GM23248 (cell line): Measurements from ENCODE around the gene TYSND1. TPM values are rescaled to one million over a fixed set of nuclear protein-coding genes. Genes with fewer than 3 reads are reported as not detected.

Experiments used
- DNase-seq: peaks from one replicate; pipeline ENCODE4 v3.0.0-alpha.2; 2015
- H2AFZ ChIP-seq: fragments of 200-600 bp; sonication (generic); 2 replicates; pipeline ENCODE4 v1.6.1; 2016; ENCODE audit warnings: antibody characterized with exemption
- H3F3A ChIP-seq: fragments of 200-600 bp; sonication (generic); 2 replicates; pipeline ENCODE4 v1.6.1; 2016; ENCODE audit warnings: mild to moderate bottlenecking, antibody characterized with exemption, mixed run types; ENCODE audit not compliant: insufficient read depth
- H3K27ac ChIP-seq: fragments of 200-600 bp; sonication (generic); 2 replicates; pipeline ENCODE4 v1.5.1; 2016; ENCODE audit warnings: mild to moderate bottlenecking
- H3K27me3 ChIP-seq: fragments of 200-600 bp; sonication (generic); replicated peaks from 2 replicates; pipeline ENCODE4 v1.6.1; 2016; ENCODE audit warnings: mild to moderate bottlenecking; ENCODE audit not compliant: insufficient read depth
- H3K36me3 ChIP-seq: fragments of 200-600 bp; sonication (generic); 2 replicates; pipeline ENCODE4 v1.6.1; 2016; ENCODE audit warnings: low read depth, mild to moderate bottlenecking
- H3K4me1 ChIP-seq: fragments of 200-600 bp; sonication (generic); 2 replicates; pipeline ENCODE4 v1.6.1; 2016; ENCODE audit warnings: mild to moderate bottlenecking; ENCODE audit not compliant: insufficient read depth
- H3K4me2 ChIP-seq: fragments of 200-600 bp; sonication (generic); one replicate; pipeline ENCODE4 v1.6.1; 2016; ENCODE audit warnings: mild to moderate bottlenecking; ENCODE audit not compliant: unreplicated experiment
- H3K4me3 ChIP-seq: fragments of 200-600 bp; sonication (generic); 2 replicates; pipeline ENCODE4 v1.5.1; 2016; ENCODE audit warnings: mild to moderate bottlenecking
- H3K79me2 ChIP-seq: fragments of 200-600 bp; sonication (generic); 2 replicates; pipeline ENCODE4 v1.6.1; 2016; ENCODE audit warnings: mild to moderate bottlenecking; ENCODE audit not compliant: insufficient read depth
- H3K9ac ChIP-seq: fragments of 200-600 bp; sonication (generic); 2 replicates; pipeline ENCODE4 v1.6.1; 2016; ENCODE audit warnings: mild to moderate bottlenecking
- H3K9me2 ChIP-seq: fragments of 200-600 bp; sonication (generic); 2 replicates; pipeline ENCODE4 v1.6.1; 2016; ENCODE audit warnings: mixed run types, mild to moderate bottlenecking, moderate library complexity; ENCODE audit not compliant: insufficient read depth
- H3K9me3 ChIP-seq: fragments of 200-600 bp; sonication (generic); one replicate; pipeline ENCODE4 v1.6.1; 2017; ENCODE audit warnings: low read depth
- H4K20me1 ChIP-seq: fragments of 200-600 bp; sonication (generic); 2 replicates; pipeline ENCODE4 v1.6.0; 2016; ENCODE audit not compliant: insufficient read depth
- EZH2 ChIP-seq: fragments of 200-600 bp; sonication (generic); IDR thresholded peaks from 2 replicates; pipeline ENCODE4 v1.6.1; 2018; ENCODE audit warnings: antibody characterized with exemption, mild to moderate bottlenecking; ENCODE audit not compliant: insufficient read depth, poor library complexity, severe bottlenecking
- EZH2phosphoT487 ChIP-seq: fragments of 200-600 bp; sonication (generic); IDR thresholded peaks from 2 replicates; pipeline ENCODE4 v1.6.1; 2018; ENCODE audit warnings: antibody characterized with exemption, moderate library complexity, mild to moderate bottlenecking, low read depth; ENCODE audit not compliant: insufficient read depth
- WGBS, 2 experiments: methylation state at CpG; one replicate each; pipeline ENCODE4 v1.1.6; 2015 to 2017; ENCODE audit warnings: low lambda C conversion rate in 2 of 2, low coverage in 1 of 2; ENCODE audit errors: missing lambda C conversion rate in 2 of 2; 5-methylcytosine and 5-hydroxymethylcytosine counted together
- in situ Hi-C: fragments of 300-500 bp; cut with MboI; formaldehyde crosslinking; loops from 2 replicates; pipeline ENCODE4 v1.15.0; 2020
- polyA plus RNA-seq: library from polyadenylated mRNA; unstranded; fragments of >200 nt; fragmentation: Nextera tagmentation; extraction: Ambion mirVana; gene quantifications from 2 replicates; pipeline ENCODE4 v1.2.1, GENCODE V29; 2016
- total RNA-seq: library from RNA; depleted of rRNA; stranded (reverse); fragments of >200 nt; shearing (Covaris generic); gene quantifications from 2 replicates; pipeline ENCODE4 v1.2.3, GENCODE V29; 2014

The TYSND1 gene
- total and polyA plus RNA-seq, 2 experiments from 2014 or later: 4.0 to 6.4 TPM

- no peak for DNase-seq
- no peaks in the 10 kb centered on the region for H3K79me2 ChIP-seq
- no peak overlapping the region for H3K27ac ChIP-seq
- H4K20me1 ChIP-seq: no peaks in the 10 kb centered on the region
- no peaks in the 10 kb centered on the region for H3K36me3 ChIP-seq
- H3K9ac ChIP-seq: no peak overlapping the region
- no peaks in the 10 kb centered on the region for H3K27me3 ChIP-seq
- H3K9me3 ChIP-seq: no peaks in the 10 kb centered on the region
- peaks cover 15% of the 10 kb centered on the region for H3K4me1 ChIP-seq
- no peak overlapping the region for H3K4me2 ChIP-seq
- no peak overlapping the region for H3K4me3 ChIP-seq
- H2AFZ ChIP-seq: no peak overlapping the region
- in situ Hi-C loops: no loop called here
- 66 to 72% methylated on average over 7 of the region's 7 CpGs for WGBS, 2 experiments
- peaks cover 10% of the 10 kb centered on the region for H3F3A ChIP-seq
- TF ChIP-seq EZH2 (no peak), EZH2phosphoT487 (no peak)
- H3K9me2 ChIP-seq: no peaks in the 10 kb centered on the region
Measured at GRCh38 chr10:70135684-70136083, 10.8 kb downstream of the TYSND1 start.

- DNase-seq: no peak
- in situ Hi-C loops: no loop called here
- H3F3A ChIP-seq: peaks cover 16% of the 10 kb centered on the region
- no peaks in the 10 kb centered on the region for H4K20me1 ChIP-seq
- 78 to 89% methylated on average over 3 of the region's 3 CpGs for WGBS, 2 experiments
- H3K36me3 ChIP-seq: no peaks in the 10 kb centered on the region
- no peak overlapping the region for H3K4me2 ChIP-seq
- TF ChIP-seq EZH2: no peak
- TF ChIP-seq EZH2phosphoT487: no peak
- no peak overlapping the region for H2AFZ ChIP-seq
- H3K27me3 ChIP-seq: no peaks in the 10 kb centered on the region
- no peak overlapping the region for H3K27ac ChIP-seq
- H3K9me2 ChIP-seq: no peaks in the 10 kb centered on the region
- H3K79me2 ChIP-seq: no peaks in the 10 kb centered on the region
- H3K4me3 ChIP-seq: no peak overlapping the region
- no peak overlapping the region for H3K9ac ChIP-seq
- H3K9me3 ChIP-seq: no peaks in the 10 kb centered on the region
- H3K4me1 ChIP-seq: peaks cover 19% of the 10 kb centered on the region
Measured at GRCh38 chr10:70135046-70135445, 11.5 kb downstream of the TYSND1 start.

- Histone ChIP-seq H4K20me1 (no peaks in the 10 kb centered on the region), H3K79me2 (no peaks in the 10 kb centered on the region), H3K9ac (peak within 1 kb of the TSS; percentile 86), H2AFZ (peak within 1 kb of the TSS; percentile 83), H3K9me2 (no peaks in the 10 kb centered on the region), H3K4me3 (peak within 1 kb of the TSS; percentile 74), H3K9me3 (no peaks in the 10 kb centered on the region), H3K4me2 (peak within 1 kb of the TSS; percentile 69), H3K4me1 (peaks cover 19% of the 10 kb centered on the region), H3F3A (peaks cover 16% of the 10 kb centered on the region), H3K27ac (peak within 1 kb of the TSS; percentile 24; the same call in 1 of the 2 replicates), H3K36me3 (no peaks in the 10 kb centered on the region), H3K27me3 (no peaks in the 10 kb centered on the region)
- TF ChIP-seq EZH2: no peak
- no peak for TF ChIP-seq EZH2phosphoT487
- 4 to 5% methylated on average over 56 to 62 of the region's 80 CpGs for WGBS, 2 experiments
- DNase-seq: peak; percentile 91
- in situ Hi-C loops: no loop called here
Measured at GRCh38 chr10:70132098-70133029, 14.1 kb downstream of the TYSND1 start, which contains the start of gene AIFM2. Gene AIFM2, minus strand, starts transcription at chr10:70132825. Its CDS starts 8,741 bp downstream, at chr10:70124084.

- Histone ChIP-seq H2AFZ (no peak overlapping the region), H3K27ac (peak overlapping the region; percentile 78), H3K9me2 (no peaks in the 10 kb centered on the region), H3K27me3 (no peaks in the 10 kb centered on the region), H4K20me1 (no peaks in the 10 kb centered on the region), H3K9me3 (no peaks in the 10 kb centered on the region), H3K4me1 (peaks cover 19% of the 10 kb centered on the region), H3K9ac (peak overlapping the region; percentile 86), H3K79me2 (no peaks in the 10 kb centered on the region), H3F3A (peaks cover 16% of the 10 kb centered on the region), H3K4me2 (peak overlapping the region; percentile 69), H3K36me3 (no peaks in the 10 kb centered on the region), H3K4me3 (peak overlapping the region; percentile 74; the same call in 1 of the 2 replicates)
- 77 to 79% methylated on average over 4 of the region's 4 CpGs for WGBS, 2 experiments
- in situ Hi-C loops: no loop called here
- no peak for TF ChIP-seq EZH2phosphoT487
- TF ChIP-seq EZH2: no peak
- no peak for DNase-seq
Measured at GRCh38 chr10:70131560-70131937, 15.0 kb downstream of the TYSND1 start.
